C4-2B (cell line): ENCODE measurements around the gene LYSET.

Experiments used
- CTCF ChIP-seq: fragments of 450-650 bp; conservative IDR thresholded peaks from 2 replicates; pipeline ENCODE4 v1.5.1; 2017; ENCODE audit warnings: mild to moderate bottlenecking
- ZFX ChIP-seq: fragments of 450-650 bp; IDR thresholded peaks from 2 replicates; pipeline ENCODE4 v1.6.1; 2017

- TF ChIP-seq CTCF (no peak), ZFX (no peak)
Measured at GRCh38 chr14:93155667-93156066, 29.4 kb upstream of the LYSET start.
